ENCODE results near the gene CDCA5. TPM values are rescaled to one million over a fixed set of nuclear protein-coding genes. Genes with fewer than 3 reads are reported as not detected.

CDCA5 gene
- total RNA-seq, 1 donor from 2014 or later: 0.75 TPM

DNA sequence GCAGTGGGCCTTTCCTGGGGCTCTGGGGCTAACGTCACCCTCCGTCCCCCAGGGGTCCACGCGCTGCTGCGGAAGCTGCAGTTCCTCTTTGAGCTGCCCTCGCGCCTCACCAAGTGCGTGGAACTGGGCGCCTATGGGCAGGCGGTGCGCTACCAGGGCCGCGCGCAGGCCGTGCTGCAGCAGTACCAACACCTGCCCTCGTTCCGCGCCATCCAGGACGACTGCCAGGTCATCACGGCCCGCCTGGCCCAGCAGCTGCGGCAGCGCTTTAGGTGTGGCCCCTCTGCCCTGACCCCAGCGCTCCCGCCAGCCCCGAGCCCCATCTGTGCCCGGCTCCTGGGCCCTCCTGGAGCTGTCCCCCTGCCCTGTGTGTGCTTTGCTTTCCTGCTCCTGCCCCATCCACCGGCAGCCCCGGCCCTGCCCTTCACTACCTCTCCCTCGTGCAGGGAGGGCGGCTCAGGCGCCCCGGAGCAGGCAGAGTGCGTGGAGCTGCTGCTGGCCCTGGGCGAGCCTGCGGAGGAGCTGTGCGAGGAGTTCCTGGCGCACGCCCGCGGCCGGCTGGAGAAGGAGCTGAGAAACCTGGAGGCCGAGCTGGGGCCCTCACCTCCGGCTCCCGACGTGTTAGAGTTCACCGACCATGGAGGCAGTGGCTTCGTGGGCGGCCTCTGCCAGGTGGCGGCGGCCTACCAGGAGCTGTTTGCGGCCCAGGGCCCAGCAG is 24.1 kb upstream of the CDCA5 start:
- DNase-seq (ENCODE audit: low spot score): no peak
- no peak for ATAC-seq

DNA sequence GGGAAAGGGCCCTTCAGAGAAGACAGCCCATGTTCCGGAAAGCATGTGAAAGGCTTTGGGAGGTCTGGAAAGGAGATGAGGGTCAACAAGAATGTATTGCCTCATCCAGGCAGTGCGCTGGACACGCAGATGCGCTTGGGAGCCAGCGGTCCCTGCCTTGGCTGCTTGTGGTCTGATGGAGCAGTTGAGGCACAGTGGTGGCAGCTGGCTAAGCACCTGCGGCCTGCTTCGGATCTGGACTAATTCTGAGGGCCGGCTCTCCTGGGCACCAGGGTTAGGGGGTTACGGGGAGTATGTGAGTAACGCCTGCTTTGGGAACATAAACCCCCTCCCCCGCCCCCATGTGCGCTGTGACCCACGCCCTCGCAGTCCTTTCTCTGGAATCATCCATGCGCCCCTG is 23.2 kb upstream of the CDCA5 start:
- no peak for DNase-seq (ENCODE audit: low spot score)

DNA sequence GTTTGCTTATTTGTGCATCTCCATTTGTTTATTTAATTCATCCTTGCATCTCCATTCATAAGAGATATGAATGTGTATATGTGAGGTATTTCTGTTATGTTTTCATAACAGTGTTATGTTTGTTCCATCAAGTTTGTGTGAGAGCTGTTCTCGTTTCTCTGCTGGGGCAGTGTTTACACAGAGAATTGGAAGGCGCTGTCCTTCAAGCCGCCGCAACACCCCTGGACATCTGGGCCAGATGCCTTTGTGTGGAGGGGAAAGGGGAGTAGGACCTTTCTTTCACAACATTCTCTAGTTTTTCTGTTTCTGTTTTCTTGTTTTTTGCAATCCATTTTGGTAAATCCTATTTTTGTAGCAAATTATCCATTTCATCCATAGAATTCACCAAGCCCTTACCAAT is 20.8 kb upstream of the CDCA5 start:
- no peak for ATAC-seq

More for the DNA sequence above, 23.2 kb upstream of the CDCA5 start:
- ATAC-seq: no peak

DNA sequence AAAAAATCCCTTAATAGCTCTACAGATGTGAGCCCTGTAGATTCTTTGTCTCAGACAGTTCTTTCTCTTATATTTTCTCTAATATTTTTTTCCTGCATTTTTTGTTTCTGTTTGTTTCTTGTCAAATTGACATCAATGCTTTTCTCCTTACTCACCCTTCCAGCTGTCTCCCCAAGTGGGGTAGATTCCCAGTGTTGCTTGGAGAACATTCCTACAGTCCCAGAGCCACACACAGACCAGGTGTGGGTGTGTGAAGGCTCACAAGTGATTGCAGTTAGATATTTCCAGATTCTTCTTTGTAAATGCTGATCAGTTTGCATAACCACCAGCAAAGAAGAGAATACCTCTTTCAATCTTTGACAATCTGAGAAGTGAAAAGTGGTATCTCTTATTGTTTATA is 19.6 kb upstream of the CDCA5 start:
- DNase-seq (ENCODE audit: low spot score) (no peak), ATAC-seq (no peak)

More for the DNA sequence above, 20.8 kb upstream of the CDCA5 start:
- no peak for DNase-seq (ENCODE audit: low spot score)

DNA sequence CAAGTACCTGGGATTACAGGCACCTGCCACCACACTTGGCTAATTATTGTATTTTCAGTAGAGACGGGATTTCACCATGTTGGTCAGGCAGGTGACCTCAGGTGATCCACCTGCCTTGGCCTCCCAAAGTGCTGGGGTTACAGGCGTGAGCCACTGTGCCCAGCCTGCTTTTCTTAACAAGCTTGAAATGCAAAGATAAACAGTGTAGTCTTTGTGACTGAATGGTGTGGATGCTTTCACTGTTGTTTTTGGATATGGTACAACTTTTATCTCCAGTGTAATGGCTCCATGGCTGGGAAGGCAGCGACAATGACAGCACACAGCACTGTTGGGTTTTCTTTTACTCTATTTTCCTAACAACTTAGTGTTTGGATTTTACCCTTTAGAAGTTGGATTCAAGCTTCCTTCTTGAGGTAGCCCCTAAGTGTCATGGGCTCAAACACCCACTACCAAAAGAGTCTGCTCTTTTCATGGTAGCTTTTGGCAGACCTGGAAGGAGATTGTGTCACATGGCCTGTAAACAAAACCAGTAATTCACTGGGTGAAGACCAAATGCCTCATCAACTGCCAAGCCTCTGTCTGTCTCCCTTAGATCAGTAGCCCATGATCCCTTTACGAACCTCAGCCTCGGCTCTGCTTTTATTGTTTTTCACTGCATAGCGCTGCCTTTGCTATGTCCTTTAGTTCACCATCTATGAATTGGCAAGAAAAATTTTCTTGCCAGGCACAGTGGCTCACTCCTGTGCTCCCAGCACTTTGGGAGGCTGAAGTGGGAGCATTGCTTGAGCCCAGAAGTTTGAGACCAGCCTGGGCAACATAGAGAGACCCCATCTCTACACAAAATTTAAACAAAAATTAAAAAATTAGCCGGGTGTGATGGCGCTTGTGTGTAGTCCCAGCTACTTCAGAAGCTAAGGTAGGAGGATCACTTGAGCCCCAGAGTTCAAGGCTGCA is 18.6 kb upstream of the CDCA5 start:
- DNase-seq (ENCODE audit: low spot score) (peak; percentile 80), ATAC-seq (peak; percentile 84)

DNA sequence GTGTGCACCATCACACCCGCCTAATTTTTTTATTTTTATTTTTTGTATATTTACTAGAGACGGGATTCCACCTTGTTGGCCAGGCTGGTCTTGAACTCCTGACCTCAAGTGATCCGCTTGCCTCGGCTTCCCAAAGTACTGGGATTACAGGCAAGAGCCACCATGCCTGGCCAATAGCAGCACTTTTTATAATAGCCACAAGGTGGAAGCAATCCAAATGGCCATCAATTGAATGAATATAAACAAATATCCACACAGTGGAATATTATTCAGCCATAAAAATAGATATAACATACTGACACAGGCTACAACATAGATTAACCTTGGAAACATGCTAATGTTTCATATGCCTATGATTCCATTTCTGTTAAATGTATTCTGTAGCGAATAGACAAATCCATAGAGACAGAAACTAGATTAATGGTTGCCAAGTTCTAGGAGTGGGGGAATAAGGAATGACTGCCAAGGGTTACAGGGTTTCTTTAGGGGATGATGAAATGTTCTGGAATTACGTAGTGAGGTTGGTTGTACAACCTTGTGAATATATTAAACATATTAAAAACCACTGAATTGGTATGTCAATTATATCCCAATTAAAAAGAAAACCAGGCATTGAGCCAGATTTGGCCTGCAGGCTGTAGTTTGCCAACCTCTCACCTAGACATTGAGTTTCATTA is 17.0 kb upstream of the CDCA5 start:
- DNase-seq (ENCODE audit: low spot score) (no peak), ATAC-seq (no peak)

DNA sequence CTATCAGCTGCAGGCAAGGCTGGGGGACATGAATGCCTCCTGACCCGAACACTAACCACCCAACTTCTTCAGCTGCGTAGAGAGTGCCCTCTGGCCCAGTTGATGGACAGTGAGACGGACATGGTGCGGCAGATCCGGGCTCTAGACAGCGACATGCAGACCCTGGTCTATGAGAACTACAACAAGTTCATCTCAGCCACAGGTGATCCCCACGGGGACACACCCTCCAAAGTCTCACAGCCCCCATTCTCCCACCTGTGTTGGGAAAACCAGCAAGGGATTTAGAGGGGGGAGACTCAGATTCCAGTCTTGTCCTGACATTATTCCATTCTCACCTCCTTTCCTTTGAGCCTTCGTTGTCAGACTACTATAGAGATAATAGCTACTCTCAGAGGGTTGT is 13.1 kb upstream of the CDCA5 start:
- ATAC-seq: no peak
- no peak for DNase-seq (ENCODE audit: low spot score)

DNA sequence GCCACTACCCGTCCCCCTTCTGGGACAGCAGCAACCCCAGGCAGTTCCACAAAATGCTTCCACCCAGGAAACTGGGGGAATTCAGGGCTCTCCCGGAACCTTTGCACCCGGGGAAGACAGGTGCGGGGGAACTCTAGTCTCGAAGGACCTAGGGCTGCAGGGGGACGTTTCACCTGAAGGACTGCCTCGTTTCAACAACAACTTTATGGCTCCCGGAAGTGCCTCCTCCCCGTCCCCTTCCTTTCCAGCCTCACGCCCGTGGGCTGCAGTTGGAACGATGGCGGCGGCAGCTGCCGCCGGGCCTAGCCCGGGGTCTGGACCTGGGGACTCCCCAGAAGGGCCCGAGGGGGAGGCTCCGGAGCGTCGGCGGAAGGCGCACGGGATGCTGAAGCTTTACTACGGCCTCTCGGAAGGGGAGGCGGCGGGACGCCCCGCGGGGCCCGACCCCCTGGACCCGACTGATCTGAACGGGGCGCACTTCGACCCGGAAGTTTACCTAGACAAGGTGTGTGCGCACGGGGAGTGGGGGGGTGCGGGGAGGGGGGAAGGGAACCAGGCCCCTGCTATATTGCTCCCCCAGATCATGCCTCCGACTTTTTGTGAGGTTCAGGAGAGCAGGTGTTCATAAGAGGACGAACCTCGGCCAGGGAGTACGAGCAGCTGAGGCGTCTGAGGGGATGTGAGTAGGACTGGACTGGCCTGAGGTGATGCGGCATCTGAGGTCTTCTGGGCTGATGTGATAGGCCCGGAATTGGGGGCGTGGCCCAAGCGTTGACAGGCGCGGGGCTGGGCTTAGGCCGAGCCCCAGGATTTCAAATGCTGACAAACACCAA is 12.3 kb upstream of the CDCA5 start, which contains the start of gene VPS51:
Gene VPS51 (plus strand): TSS at position 241 of the 833 bp plus-strand sequence. CDS start 37 bp downstream, at position 278.
- DNase-seq (ENCODE audit: low spot score) (peak; percentile 92), ATAC-seq (peak; percentile 90)

DNA sequence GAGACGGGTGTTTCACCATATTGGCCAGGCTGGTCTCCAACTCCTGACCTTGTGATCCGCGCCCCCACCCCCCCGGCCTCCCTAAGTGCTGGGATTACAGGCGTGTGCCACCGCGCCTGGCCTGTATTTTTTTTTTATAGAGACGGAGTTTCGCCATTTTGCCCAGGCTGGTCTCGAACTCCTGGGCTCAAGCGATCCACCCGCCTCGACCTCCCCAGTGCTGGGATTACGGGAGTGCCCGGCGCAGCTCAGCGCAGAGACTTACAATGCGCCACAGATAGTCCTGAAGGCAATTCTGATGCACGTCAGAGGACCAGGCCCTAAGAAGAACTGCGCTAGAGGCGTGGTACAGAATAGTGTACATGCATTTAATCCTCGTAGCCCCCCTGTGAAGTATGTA is 11.6 kb upstream of the CDCA5 start:
- ATAC-seq: no peak

DNA sequence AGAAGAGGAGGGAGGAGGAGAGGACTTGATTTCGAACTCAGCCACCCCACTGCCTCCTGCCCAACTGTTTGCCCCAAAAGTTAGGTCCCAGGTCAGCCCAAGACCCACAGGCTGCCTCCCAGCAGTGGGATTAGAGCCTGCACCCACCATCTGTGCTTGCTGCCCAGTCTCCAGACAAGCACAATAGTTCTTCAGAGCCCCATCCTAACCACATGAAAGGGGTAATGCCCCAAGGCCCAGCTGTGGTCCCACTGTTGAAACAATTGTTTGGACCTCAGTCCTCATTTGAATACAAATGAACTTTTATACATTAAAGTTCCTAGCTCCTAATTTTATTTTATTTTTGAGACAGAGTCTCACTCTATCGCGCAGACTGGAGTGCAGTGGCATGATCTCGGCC is 6.8 kb upstream of the CDCA5 start:
- ATAC-seq: no peak
- no peak for DNase-seq (ENCODE audit: low spot score)

More for the DNA sequence above, 11.6 kb upstream of the CDCA5 start:
- DNase-seq (ENCODE audit: low spot score): no peak

DNA sequence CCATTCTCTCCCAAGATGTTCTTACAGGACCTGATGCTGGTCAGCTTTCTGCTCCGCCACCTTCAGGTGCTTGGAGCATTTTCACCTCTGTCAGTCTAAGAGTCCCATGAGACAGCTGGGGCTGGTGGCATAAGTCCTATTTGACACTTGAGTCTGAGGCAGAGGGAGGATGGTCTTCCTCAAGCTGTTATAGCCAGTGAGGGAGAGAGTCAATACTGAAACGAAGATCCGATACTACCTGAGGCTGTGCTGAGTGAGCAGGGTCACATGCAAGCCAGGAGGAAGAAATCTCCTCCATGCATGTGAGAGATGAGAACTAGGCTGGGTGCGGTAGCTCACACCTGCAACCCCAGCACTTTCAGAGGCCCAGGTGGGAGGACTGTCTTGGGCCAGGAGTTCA is 5.8 kb upstream of the CDCA5 start:
- DNase-seq (ENCODE audit: low spot score): no peak
- no peak for ATAC-seq

DNA sequence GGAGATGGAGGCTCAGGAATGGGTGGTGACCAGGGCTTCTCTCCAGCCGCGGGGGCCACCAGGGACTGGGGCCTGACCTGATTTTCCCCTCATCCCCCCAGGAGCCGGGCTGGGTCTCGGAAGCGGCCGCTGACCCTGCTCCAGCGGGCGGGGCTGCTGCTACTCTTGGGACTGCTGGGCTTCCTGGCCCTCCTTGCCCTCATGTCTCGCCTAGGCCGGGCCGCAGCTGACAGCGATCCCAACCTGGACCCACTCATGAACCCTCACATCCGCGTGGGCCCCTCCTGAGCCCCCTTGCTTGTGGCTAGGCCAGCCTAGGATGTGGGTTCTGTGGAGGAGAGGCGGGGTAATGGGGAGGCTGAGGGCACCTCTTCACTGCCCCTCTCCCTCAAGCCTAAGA is 4.0 kb upstream of the CDCA5 start:
- no peak for ATAC-seq
- DNase-seq (ENCODE audit: low spot score): no peak

DNA sequence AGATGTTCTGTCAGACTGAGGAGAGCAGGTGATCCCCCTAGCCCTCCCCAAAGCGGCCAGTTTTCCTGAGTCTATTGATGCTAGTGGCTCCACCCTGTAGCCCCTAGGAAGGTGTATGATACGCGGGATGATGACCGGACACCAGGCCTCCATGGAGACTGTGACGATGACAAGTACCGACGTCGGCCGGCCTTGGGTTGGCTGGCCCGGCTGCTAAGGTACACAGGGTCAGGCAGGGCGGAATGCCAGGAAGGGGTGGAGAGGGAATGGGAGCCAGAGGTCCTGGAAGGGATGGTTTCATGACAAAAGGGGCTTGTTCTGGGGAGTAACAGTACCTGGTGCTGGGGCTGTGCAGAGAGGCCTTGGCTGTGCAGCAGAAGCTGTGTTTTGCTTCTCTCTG is 3.4 kb upstream of the CDCA5 start:
- ATAC-seq (no peak), DNase-seq (ENCODE audit: low spot score) (no peak)

DNA sequence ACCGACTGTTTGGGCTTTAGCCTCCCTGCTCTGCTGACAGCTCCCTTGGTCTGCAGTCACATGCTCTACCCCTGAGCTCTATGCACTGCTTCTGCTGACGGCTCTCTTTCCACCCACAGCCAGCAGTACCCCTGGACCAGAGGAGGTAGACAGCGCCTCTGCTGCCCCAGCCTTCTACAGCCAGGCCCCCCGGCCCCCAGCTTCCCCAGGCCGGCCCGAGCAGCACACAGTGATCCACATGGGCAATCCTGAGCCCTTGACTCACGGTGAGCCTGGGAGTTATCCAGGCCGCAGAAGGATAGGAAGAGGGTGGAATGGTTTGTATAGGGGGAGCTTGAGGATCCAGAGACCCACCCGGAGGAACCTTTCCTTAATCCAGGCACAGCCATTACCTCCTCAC is 3.0 kb upstream of the CDCA5 start:
- DNase-seq (ENCODE audit: low spot score) (no peak), ATAC-seq (no peak)

DNA sequence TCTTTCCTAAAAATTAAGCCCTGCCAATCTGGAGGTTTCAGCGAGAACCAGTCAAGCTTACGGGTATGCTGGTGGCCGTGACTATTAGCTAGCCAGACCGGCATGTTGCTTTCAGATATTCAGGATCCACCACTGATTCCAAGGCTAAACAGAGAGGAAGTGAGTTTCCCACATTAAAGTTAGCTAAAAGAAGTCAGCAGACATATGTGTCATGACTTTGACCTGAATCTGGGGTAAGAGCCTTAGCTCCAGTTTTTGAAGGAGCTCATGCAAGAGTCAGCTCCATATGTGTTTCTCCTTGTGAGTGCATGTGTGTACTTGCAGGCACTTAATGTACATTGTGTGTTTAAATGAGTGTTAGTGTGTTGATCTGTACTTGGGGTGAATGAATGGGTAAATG is 1.6 kb upstream of the CDCA5 start:
- no peak for DNase-seq (ENCODE audit: low spot score)
- ATAC-seq: no peak

DNA sequence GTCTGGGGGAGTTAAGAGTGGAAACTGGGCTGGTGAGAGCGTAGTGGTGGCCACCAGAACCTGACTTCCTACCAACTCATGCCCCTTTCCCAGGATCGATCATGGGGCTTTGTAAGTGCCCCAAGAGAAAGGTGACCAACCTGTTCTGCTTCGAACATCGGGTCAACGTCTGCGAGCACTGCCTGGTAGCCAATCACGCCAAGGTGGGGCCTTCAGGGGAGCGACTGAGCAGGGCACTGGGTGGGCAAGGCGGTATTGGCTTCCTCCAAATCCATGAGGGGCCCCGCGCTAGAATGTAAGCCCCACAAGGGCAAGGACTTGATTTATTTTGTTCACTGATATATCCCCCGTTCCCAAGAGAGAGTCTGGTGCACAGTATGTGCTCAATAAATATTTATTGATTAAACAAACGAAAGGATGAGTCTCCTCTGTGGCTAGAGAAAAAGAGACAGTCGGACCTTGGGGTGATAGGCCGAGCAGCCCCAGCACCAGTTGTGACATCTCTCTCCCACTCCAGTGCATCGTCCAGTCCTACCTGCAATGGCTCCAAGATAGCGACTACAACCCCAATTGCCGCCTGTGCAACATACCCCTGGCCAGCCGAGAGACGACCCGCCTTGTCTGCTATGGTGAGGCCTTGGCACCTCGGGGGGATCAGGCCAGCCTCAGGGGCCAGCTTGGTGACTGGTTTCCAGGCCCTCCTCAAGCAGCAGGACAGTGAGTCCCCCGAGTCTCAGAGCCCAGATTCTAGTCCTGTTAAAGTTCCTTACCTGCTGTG is 947 bp upstream of the CDCA5 start:
- DNase-seq (ENCODE audit: low spot score) (no peak), ATAC-seq (no peak)

DNA sequence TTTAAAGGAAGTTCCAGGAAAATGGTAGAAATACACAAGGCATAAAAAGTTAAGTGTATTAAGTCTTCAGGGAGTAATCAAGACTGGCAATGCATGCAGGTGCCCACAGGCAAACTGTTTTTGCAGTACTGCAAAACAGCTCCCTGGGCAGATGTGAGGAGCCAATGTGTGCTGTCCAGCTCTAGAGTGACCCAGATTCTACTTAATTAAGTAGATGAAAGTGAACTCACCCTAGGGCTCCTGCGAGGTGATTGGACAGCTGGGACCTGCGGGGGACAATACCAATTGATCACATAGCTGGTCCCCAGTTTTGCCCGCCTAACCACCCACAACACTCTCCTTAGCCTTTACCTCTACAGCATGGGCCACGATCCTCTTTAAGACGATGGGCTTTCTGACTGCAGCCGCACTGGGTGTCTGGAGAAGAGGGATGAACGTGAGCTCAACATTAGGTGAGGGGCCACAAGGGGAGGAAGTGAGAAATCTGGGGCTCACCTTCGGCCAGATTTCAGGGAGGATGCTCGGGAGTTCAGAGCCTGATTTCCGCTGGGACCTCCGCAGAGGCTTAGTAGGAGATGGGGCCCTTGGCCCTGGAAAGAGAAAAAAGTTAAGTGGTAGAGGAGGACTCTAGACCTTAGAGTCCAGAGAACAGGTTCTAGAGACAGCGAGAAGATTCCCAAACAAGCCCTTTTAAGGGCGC is 556 bp downstream of the CDCA5 start:
- ATAC-seq (no peak), DNase-seq (ENCODE audit: low spot score) (no peak)

DNA sequence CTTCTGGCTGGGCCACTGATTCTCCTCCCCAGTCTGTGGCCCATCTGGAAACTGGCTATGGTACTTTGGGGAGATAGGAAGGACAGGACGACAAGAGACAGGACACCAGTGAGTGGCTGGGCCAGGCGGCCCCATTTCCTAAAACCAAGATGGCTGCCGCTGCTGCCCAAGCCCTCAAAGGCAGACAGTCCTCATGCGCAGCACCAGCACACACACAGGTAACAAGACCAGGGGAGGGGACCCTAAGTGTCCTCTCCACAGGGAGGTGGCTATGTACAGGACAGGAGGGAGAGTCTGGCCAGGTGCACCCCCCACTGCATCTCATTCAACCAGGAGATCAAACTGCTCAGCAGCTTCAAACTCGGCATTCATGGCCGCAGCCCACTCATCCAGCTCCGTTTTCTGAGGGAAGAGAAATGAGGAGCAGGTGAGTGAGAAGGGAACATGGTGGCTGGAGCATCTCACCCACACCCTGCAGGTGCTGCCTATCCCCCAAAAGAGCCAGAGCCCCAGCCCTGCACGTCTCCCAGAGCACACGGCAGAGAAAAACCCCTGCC is 5.0 kb downstream of the CDCA5 start:
- DNase-seq (ENCODE audit: low spot score) (no peak), ATAC-seq (no peak)

DNA sequence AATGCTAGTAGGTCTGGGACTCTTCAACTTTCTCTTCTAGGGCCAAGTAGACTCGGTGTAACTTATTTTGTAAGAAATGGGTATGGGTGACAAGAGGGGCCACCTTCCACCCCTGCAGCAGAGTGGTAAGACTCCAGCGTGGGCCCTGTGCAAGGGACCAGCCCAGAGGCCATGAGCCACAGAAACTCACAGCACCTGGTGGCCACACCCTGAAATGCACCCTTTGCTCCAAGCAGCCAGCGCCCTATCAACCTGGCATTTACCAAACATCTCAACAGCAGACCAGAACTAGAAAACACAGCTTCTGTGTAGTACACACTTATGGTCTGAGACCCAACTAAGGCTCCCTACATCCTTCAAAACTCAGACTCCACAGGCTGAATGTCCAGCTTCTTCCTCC is 5.7 kb downstream of the CDCA5 start:
- peak; percentile 97 for ATAC-seq
- peak; percentile 67 for DNase-seq (ENCODE audit: low spot score)

Data from left lobe of liver (tissue), 2 donors.